Measurements from ENCODE around the gene CLTA. TPM values are rescaled to one million over a fixed set of nuclear protein-coding genes. Genes with fewer than 3 reads are reported as not detected.
"Not testable (repeated sequence)": the region's sequence is repeated elsewhere in the genome, so short reads cannot be mapped to it uniquely, and the experiment has no call there.

CLTA gene
- total and polyA plus RNA-seq, 2 donors (not counting 1 experiment from before 2014, with no cell fraction given) = 32.3 to 71.0 TPM

- CTCF ChIA-PET = no interaction called here
- no peak for ATAC-seq (ENCODE audit: low read depth)
- WGBS (ENCODE audit: insufficient coverage) = no CpG with 5 or more reads among the region's 4 CpGs
These were observed 13.2 kb upstream of the CLTA start for GRCh38 chr9:36177571-36177970.

GRCh38 chr9:36180243-36180642 lies 10.5 kb upstream of the CLTA start:
- H4K20me1 ChIP-seq (ENCODE audit: control insufficient read depth, insufficient read depth, low read length, poor library complexity, severe bottlenecking); H2AFZ ChIP-seq (ENCODE audit: insufficient read depth, low read depth, low read length, poor library complexity, severe bottlenecking); H3K9ac ChIP-seq (ENCODE audit: low read length); DNase-seq; H3K4me2 ChIP-seq (replicated peaks; ENCODE audit: low read depth, low read length, poor library complexity, severe bottlenecking); H3K4me3 ChIP-seq (ENCODE audit: control extremely low read depth in 1 of 5, extremely low read depth in 1 of 5, insufficient read depth in 1 of 5, low read depth in 2 of 5, low read length in 4 of 5); intact Hi-C loops (cut with micrococcal nuclease); H3K79me2 ChIP-seq (ENCODE audit: control insufficient read depth, insufficient read depth, low read length); H3K9me3 Mint-ChIP-seq (ENCODE audit: insufficient read depth); H3K27me3 ChIP-seq (replicated peaks in 1 of 4; ENCODE audit: control extremely low read depth in 1 of 4, control insufficient read depth in 3 of 4, insufficient read depth in 4 of 4, low read length in 3 of 4); H3K36me3 ChIP-seq (replicated peaks in 1 of 2; ENCODE audit: control extremely low read depth in 1 of 2, control insufficient read depth in 1 of 2, extremely low read depth in 1 of 2, insufficient read depth in 2 of 2, low read length in 1 of 2); H3K27me3 Mint-ChIP-seq; H3K27ac Mint-ChIP-seq; POLR2A ChIA-PET; H3K4me3 Mint-ChIP-seq; H3K4me1 ChIP-seq (ENCODE audit: control insufficient read depth in 2 of 2, insufficient read depth in 2 of 2, low read length in 2 of 2); H3K4me1 Mint-ChIP-seq; ATAC-seq (ENCODE audit: low read depth); H3K27ac ChIP-seq (ENCODE audit: low read length in 2 of 2); H3K9me3 ChIP-seq (ENCODE audit: control extremely low read depth in 1 of 3, control insufficient read depth in 2 of 3, insufficient read depth in 1 of 3, low read length in 2 of 3): not testable (repeated sequence)
- no CpG with 5 or more reads among the region's 6 CpGs for WGBS (ENCODE audit: insufficient coverage)
- CTCF ChIA-PET = interaction anchor here (0.7 to 1.0 kb wide), 2 partner anchors 9 to 11 kb away, joined by 3 to 4 read pairs; partner anchors contain the start of gene CLTA

More at GRCh38 chr9:36177571-36177970, 13.2 kb upstream of the CLTA start:
- no peak overlapping the region for H3K27ac ChIP-seq (ENCODE audit: low read length in 2 of 2)
- no peak for DNase-seq
- TF ChIP-seq CTCF (IDR thresholded peaks at IDR 0.05) (no peak), EZH2 (IDR thresholded peaks at IDR 0.05; ENCODE audit: borderline replicate concordance, insufficient read depth, low read depth, low read length, poor library complexity, severe bottlenecking) (no peak)
- Mint-ChIP-seq H3K4me1 (no peaks in the 10 kb centered on the region), H3K4me3 (no peak overlapping the region), H3K27me3 (no peaks in the 10 kb centered on the region), H3K9me3 (ENCODE audit: insufficient read depth) (no peaks in the 10 kb centered on the region), H3K27ac (no peak overlapping the region)
- no peaks in the 10 kb centered on the region for H3K27me3 ChIP-seq (replicated peaks in 1 of 4; ENCODE audit: control extremely low read depth in 1 of 4, control insufficient read depth in 3 of 4, insufficient read depth in 4 of 4, low read length in 3 of 4)
- no peak overlapping the region for H2AFZ ChIP-seq (ENCODE audit: insufficient read depth, low read depth, low read length, poor library complexity, severe bottlenecking)
- no peaks in the 10 kb centered on the region for H3K9me3 ChIP-seq (ENCODE audit: control extremely low read depth in 1 of 3, control insufficient read depth in 2 of 3, insufficient read depth in 1 of 3, low read length in 2 of 3)
- H3K4me1 ChIP-seq (ENCODE audit: control insufficient read depth in 2 of 2, insufficient read depth in 2 of 2, low read length in 2 of 2) = no peaks in the 10 kb centered on the region
- H3K79me2 ChIP-seq (ENCODE audit: control insufficient read depth, insufficient read depth, low read length) = no peaks in the 10 kb centered on the region
- no peaks in the 10 kb centered on the region for H3K36me3 ChIP-seq (replicated peaks in 1 of 2; ENCODE audit: control extremely low read depth in 1 of 2, control insufficient read depth in 1 of 2, extremely low read depth in 1 of 2, insufficient read depth in 2 of 2, low read length in 1 of 2)
- POLR2A ChIA-PET = interaction anchor here (0.6 kb wide), 1 partner anchor 72 kb away, joined by 3 read pairs; no protein-coding TSS in a partner anchor
- H3K4me3 ChIP-seq (ENCODE audit: control extremely low read depth in 1 of 5, extremely low read depth in 1 of 5, insufficient read depth in 1 of 5, low read depth in 2 of 5, low read length in 4 of 5) = no peak overlapping the region
- H3K4me2 ChIP-seq (replicated peaks; ENCODE audit: low read depth, low read length, poor library complexity, severe bottlenecking) = no peak overlapping the region
- intact Hi-C loops (cut with micrococcal nuclease) = no loop called here
- no peak overlapping the region for H3K9ac ChIP-seq (ENCODE audit: low read length)
- H4K20me1 ChIP-seq (ENCODE audit: control insufficient read depth, insufficient read depth, low read length, poor library complexity, severe bottlenecking) = no peaks in the 10 kb centered on the region

Measured in B cell (primary cell).